Fibroblast of the aortic adventitia (primary cell): Measurements from ENCODE around the gene NCAPH2. TPM values are rescaled to one million over a fixed set of nuclear protein-coding genes. Genes with fewer than 3 reads are reported as not detected.

Source experiments
- DNase-seq: peaks from one replicate; pipeline ENCODE4 v3.0.0-alpha.2; 2010; ENCODE audit warnings: low read depth
- H3K4me3 ChIP-seq: 2 replicates; pipeline ENCODE4 v1.5.1; 2011; ENCODE audit warnings: low read depth, mild to moderate bottlenecking, control low read depth, low read length, moderate library complexity
- total RNA-seq: library from RNA; depleted of rRNA; stranded (reverse); fragments of >200 nt; gene quantifications from 2 replicates; pipeline ENCODE4 v1.2.3, GENCODE V29; 2012; ENCODE audit warnings: low replicate concordance
- TF ChIP-seq, protein P1 (sequence below): IDR thresholded peaks from 2 replicates; pipeline ENCODE4 v1.5.1; 2011; ENCODE audit warnings: mild to moderate bottlenecking, low read length, control low read depth, inconsistent platforms; ENCODE audit not compliant: insufficient read depth

NCAPH2 gene
- total RNA-seq, 1 donor, result 49.1 TPM

- TF ChIP-seq, protein P1, sequence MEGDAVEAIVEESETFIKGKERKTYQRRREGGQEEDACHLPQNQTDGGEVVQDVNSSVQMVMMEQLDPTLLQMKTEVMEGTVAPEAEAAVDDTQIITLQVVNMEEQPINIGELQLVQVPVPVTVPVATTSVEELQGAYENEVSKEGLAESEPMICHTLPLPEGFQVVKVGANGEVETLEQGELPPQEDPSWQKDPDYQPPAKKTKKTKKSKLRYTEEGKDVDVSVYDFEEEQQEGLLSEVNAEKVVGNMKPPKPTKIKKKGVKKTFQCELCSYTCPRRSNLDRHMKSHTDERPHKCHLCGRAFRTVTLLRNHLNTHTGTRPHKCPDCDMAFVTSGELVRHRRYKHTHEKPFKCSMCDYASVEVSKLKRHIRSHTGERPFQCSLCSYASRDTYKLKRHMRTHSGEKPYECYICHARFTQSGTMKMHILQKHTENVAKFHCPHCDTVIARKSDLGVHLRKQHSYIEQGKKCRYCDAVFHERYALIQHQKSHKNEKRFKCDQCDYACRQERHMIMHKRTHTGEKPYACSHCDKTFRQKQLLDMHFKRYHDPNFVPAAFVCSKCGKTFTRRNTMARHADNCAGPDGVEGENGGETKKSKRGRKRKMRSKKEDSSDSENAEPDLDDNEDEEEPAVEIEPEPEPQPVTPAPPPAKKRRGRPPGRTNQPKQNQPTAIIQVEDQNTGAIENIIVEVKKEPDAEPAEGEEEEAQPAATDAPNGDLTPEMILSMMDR, result no peak
- H3K4me3 ChIP-seq, result no peak overlapping the region
- no peak for DNase-seq
These were observed 66.3 kb downstream of the NCAPH2 start for GRCh38 chr22:50574383-50574755.

Other genes with a start within 250 kb of the NCAPH2 start
- 28.0 and 35.5 TPM in 2 replicates for gene MAPK12, start 246.5 kb upstream of the NCAPH2 start, total RNA-seq
- 3.0 and 5.8 TPM in 2 replicates for gene MAPK11, start 237.8 kb upstream of the NCAPH2 start, total RNA-seq
- gene PLXNB2, start 200.6 kb upstream of the NCAPH2 start, total RNA-seq, result 130 and 218 TPM in 2 replicates
- 2.8 and 4.3 TPM in 2 replicates for gene DENND6B, start 181.2 kb upstream of the NCAPH2 start, total RNA-seq
- 38.5 and 62.6 TPM in 2 replicates for gene PPP6R2, start 164.9 kb upstream of the NCAPH2 start, total RNA-seq
- gene SBF1, start 33.2 kb upstream of the NCAPH2 start, total RNA-seq, result 70.9 and 76.1 TPM in 2 replicates
- 2.5 and 8.0 TPM in 2 replicates for gene ADM2, start 26.7 kb upstream of the NCAPH2 start, total RNA-seq
- gene MIOX, start 21.4 kb upstream of the NCAPH2 start, total RNA-seq, result not detected in 2 replicates
- 21.4 and 50.6 TPM in 2 replicates for gene LMF2, start 522 bp upstream of the NCAPH2 start, total RNA-seq
- 0.49 and 3.4 TPM in 2 replicates for gene SCO2, start 17.4 kb downstream of the NCAPH2 start, total RNA-seq
- gene TYMP, start 21.8 kb downstream of the NCAPH2 start, total RNA-seq, result 22.7 and 23.7 TPM in 2 replicates
- 1.1 and 2.4 TPM in 2 replicates for gene KLHDC7B, start 37.7 kb downstream of the NCAPH2 start, total RNA-seq
- not detected in 2 replicates for gene SYCE3, start 54.7 kb downstream of the NCAPH2 start, total RNA-seq
- 1.1 TPM in 1 of 2 replicates, not detected in the other for gene CPT1B, start 70.2 kb downstream of the NCAPH2 start, total RNA-seq
- gene CHKB, start 74.6 kb downstream of the NCAPH2 start, total RNA-seq, result 20.2 and 27.5 TPM in 2 replicates
- gene MAPK8IP2, start 92.6 kb downstream of the NCAPH2 start, total RNA-seq, result 0.27 and 1.1 TPM in 2 replicates
- 21.9 and 30.3 TPM in 2 replicates for gene ARSA, start 119.9 kb downstream of the NCAPH2 start, total RNA-seq
- 0.90 and 0.98 TPM in 2 replicates for gene SHANK3, start 164.6 kb downstream of the NCAPH2 start, total RNA-seq
- not detected in 2 replicates for gene ACR, start 230.0 kb downstream of the NCAPH2 start, total RNA-seq